HepG2 (cell line): ENCODE results near the gene FIZ1. TPM values are rescaled to one million over a fixed set of nuclear protein-coding genes. Genes with fewer than 3 reads are reported as not detected.

ENCODE experiments used
- ASH2L ChIP-seq: fragments of 300-600, 200-600 bp; sonication (generic); IDR thresholded peaks from 2 replicates; pipeline ENCODE4 v1.7.0; 2017; ENCODE audit warnings: low read depth, mild to moderate bottlenecking, moderate library complexity, mixed read lengths, low read length; ENCODE audit not compliant: insufficient read length
- HNRNPLL ChIP-seq: fragments of 200-400 bp; formaldehyde crosslinking; IDR thresholded peaks from 2 replicates; pipeline ENCODE4 v1.6.1; 2017; ENCODE audit warnings: mild to moderate bottlenecking, low read depth, low read length; ENCODE audit not compliant: poor library complexity, severe bottlenecking
- MAF1 ChIP-seq: sonication (generic); formaldehyde crosslinking; IDR thresholded peaks from 2 replicates; pipeline ENCODE4 v1.5.0; 2020; ENCODE audit warnings: missing genetic modification reagents, borderline replicate concordance
- MAZ ChIP-seq, 2 experiments: sonication (generic) in 1 of 2; formaldehyde crosslinking in 1 of 2; IDR thresholded peaks; 2 replicates each; pipeline versions ENCODE4 v1.5.0 to v1.6.1; 2012 to 2020; ENCODE audit warnings: low read depth in 2 of 2, mild to moderate bottlenecking in 2 of 2, borderline replicate concordance in 1 of 2, improper control_type of control experiment in 1 of 2, low read length in 1 of 2, missing genetic modification reagents in 1 of 2, moderate library complexity in 1 of 2
- POLR2G ChIP-seq: fragments of 200-400 bp; formaldehyde crosslinking; IDR thresholded peaks from 2 replicates; pipeline ENCODE4 v1.6.1; 2018; ENCODE audit warnings: mild to moderate bottlenecking, low read depth, low read length, moderate library complexity
- PPARG ChIP-seq: conservative IDR thresholded peaks from 2 replicates; pipeline ENCODE4 v1.6.1; 2016; ENCODE audit warnings: missing biosample characterization, missing genetic modification reagents
- PREB ChIP-seq: sonication (generic); formaldehyde crosslinking; IDR thresholded peaks from 2 replicates; pipeline ENCODE4 v1.4.0; 2020; ENCODE audit warnings: missing genetic modification reagents
- RNF219 ChIP-seq: sonication (generic); formaldehyde crosslinking; IDR thresholded peaks from 2 replicates; pipeline ENCODE4 v1.5.0; 2020; ENCODE audit warnings: mild to moderate bottlenecking, missing genetic modification reagents
- SMC3 ChIP-seq: IDR thresholded peaks from 2 replicates; pipeline ENCODE4 v1.6.1; 2011; ENCODE audit warnings: low read length, improper control_type of control experiment
- SNRNP70 ChIP-seq: fragments of 200-400 bp; formaldehyde crosslinking; IDR thresholded peaks from 2 replicates; pipeline ENCODE4 v1.6.1; 2017; ENCODE audit warnings: mild to moderate bottlenecking, low read depth, low read length, moderate library complexity
- SUZ12 ChIP-seq: fragments of 150-350 bp; IDR thresholded peaks from 2 replicates; pipeline ENCODE4 v1.6.1; 2014; ENCODE audit warnings: low read depth, low read length
- TBP ChIP-seq: sonication (generic); formaldehyde crosslinking; IDR thresholded peaks from 2 replicates; pipeline ENCODE4 v1.5.0; 2020; ENCODE audit warnings: missing genetic modification reagents
- WIZ ChIP-seq: sonication (generic); formaldehyde crosslinking; IDR thresholded peaks from 2 replicates; pipeline ENCODE4 v1.5.1; 2020; ENCODE audit warnings: mild to moderate bottlenecking, missing genetic modification reagents
- ZFAT ChIP-seq: sonication (generic); formaldehyde crosslinking; conservative IDR thresholded peaks from 2 replicates; pipeline ENCODE4 v1.8.1; 2023; ENCODE audit warnings: missing genetic modification reagents, inconsistent platforms
- ZNF143 ChIP-seq: sonication (generic); formaldehyde crosslinking; IDR thresholded peaks from 2 replicates; pipeline ENCODE4 v1.4.0; 2020; ENCODE audit warnings: missing genetic modification reagents
- ZNF367 ChIP-seq: sonication (generic); formaldehyde crosslinking; IDR thresholded peaks from 2 replicates; pipeline ENCODE4 v1.4.0; 2020; ENCODE audit warnings: missing genetic modification reagents, borderline replicate concordance
- ZNF549 ChIP-seq: sonication (generic); formaldehyde crosslinking; IDR thresholded peaks from 2 replicates; pipeline ENCODE4 v1.5.0; 2020; ENCODE audit warnings: missing genetic modification reagents
- ZNF674 ChIP-seq: sonication (generic); formaldehyde crosslinking; IDR thresholded peaks from 2 replicates; pipeline ENCODE4 v1.5.0; 2020; ENCODE audit warnings: low read depth, mild to moderate bottlenecking, missing genetic modification reagents
- ZNF879 ChIP-seq: sonication (generic); formaldehyde crosslinking; IDR thresholded peaks from 2 replicates; pipeline ENCODE4 v1.8.1; 2023; ENCODE audit warnings: missing genetic modification reagents
- ZSCAN22 ChIP-seq: sonication (generic); formaldehyde crosslinking; IDR thresholded peaks from 2 replicates; pipeline ENCODE4 v1.4.0; 2020; ENCODE audit warnings: mild to moderate bottlenecking, missing genetic modification reagents
- polyA plus RNA-seq, 8 experiments: library from polyadenylated mRNA; depleted of rRNA in 3 of 8; stranded (reverse) in 7 of 8; unstranded in 1 of 8; fragments of >200 nt; fragmentation: Illumina TruSeq in 4 of 8; extraction: Trizol in 4 of 8; gene quantifications; 2 replicates each; pipeline versions ENCODE4 v1.2.1 to v1.2.3, GENCODE V29; 2011 to 2016; ENCODE audit warnings: low read depth in 4 of 8, missing spikeins in 1 of 8, mixed read lengths in 1 of 8; ENCODE audit not compliant: insufficient read depth in 1 of 8
- total RNA-seq, 5 experiments: library from RNA; depleted of rRNA; stranded (reverse); fragments of >200 nt; fragmentation: Illumina TruSeq; extraction: Trizol; gene quantifications; 2 replicates each; pipeline ENCODE4 v1.2.3, GENCODE V29; 2016; ENCODE audit warnings: low read depth in 1 of 5
- TF ChIP-seq, protein P1 (sequence below): sonication (generic); formaldehyde crosslinking; IDR thresholded peaks from 2 replicates; pipeline ENCODE4 v1.4.0; 2020; ENCODE audit warnings: missing genetic modification reagents, borderline replicate concordance
- TF ChIP-seq, protein P2 (sequence below): IDR thresholded peaks from 2 replicates; pipeline ENCODE4 v1.6.1; 2018; ENCODE audit warnings: missing genetic modification reagents, mild to moderate bottlenecking, missing compliant biosample characterization

Gene FIZ1
- total and polyA plus RNA-seq, 2 of the 13 experiments (the other 11 are each of a cell fraction or from before 2014, with no cell fraction given) = 3.6 to 5.9 TPM

GRCh38 chr19:55642153-55643002 lies 43.1 kb upstream of the FIZ1 start (continued):
- no peak for TF ChIP-seq ZFAT (CRISPR knock-in tag)
- TF ChIP-seq SMC3 = no peak
- no peak for TF ChIP-seq MAZ (IDR thresholded peaks at IDR 0.05; ENCODE audit: borderline replicate concordance, low read depth, low read length)
- TF ChIP-seq MAZ (CRISPR knock-in tag; IDR thresholded peaks at IDR 0.05; ENCODE audit: low read depth) = 0 out of 2 replicates have a peak, but pooled peaks have one; percentile 28
- TF ChIP-seq TBP = no peak
- no peak for TF ChIP-seq RNF219 (CRISPR knock-in tag)
- no peak for TF ChIP-seq MAF1 (CRISPR knock-in tag)
- TF ChIP-seq WIZ (CRISPR knock-in tag) = no peak
- no peak for TF ChIP-seq ZNF143 (CRISPR knock-in tag)
- TF ChIP-seq, protein P1, sequence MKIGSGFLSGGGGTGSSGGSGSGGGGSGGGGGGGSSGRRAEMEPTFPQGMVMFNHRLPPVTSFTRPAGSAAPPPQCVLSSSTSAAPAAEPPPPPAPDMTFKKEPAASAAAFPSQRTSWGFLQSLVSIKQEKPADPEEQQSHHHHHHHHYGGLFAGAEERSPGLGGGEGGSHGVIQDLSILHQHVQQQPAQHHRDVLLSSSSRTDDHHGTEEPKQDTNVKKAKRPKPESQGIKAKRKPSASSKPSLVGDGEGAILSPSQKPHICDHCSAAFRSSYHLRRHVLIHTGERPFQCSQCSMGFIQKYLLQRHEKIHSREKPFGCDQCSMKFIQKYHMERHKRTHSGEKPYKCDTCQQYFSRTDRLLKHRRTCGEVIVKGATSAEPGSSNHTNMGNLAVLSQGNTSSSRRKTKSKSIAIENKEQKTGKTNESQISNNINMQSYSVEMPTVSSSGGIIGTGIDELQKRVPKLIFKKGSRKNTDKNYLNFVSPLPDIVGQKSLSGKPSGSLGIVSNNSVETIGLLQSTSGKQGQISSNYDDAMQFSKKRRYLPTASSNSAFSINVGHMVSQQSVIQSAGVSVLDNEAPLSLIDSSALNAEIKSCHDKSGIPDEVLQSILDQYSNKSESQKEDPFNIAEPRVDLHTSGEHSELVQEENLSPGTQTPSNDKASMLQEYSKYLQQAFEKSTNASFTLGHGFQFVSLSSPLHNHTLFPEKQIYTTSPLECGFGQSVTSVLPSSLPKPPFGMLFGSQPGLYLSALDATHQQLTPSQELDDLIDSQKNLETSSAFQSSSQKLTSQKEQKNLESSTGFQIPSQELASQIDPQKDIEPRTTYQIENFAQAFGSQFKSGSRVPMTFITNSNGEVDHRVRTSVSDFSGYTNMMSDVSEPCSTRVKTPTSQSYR (CRISPR knock-in tag) = no peak
- peak; percentile 21 for TF ChIP-seq HNRNPLL
- TF ChIP-seq PPARG (CRISPR knock-in tag) = no peak
- TF ChIP-seq ZNF674 (CRISPR knock-in tag) = 0 out of 2 replicates have a peak, but pooled peaks have one; percentile 27
- no peak for TF ChIP-seq ASH2L
- TF ChIP-seq PREB (CRISPR knock-in tag) = no peak
- TF ChIP-seq ZNF549 = no peak
- no peak for TF ChIP-seq SUZ12
- no peak for TF ChIP-seq ZSCAN22 (CRISPR knock-in tag)
- TF ChIP-seq SNRNP70 = no peak
- TF ChIP-seq ZNF367 (CRISPR knock-in tag) = no peak
- TF ChIP-seq, protein P2, sequence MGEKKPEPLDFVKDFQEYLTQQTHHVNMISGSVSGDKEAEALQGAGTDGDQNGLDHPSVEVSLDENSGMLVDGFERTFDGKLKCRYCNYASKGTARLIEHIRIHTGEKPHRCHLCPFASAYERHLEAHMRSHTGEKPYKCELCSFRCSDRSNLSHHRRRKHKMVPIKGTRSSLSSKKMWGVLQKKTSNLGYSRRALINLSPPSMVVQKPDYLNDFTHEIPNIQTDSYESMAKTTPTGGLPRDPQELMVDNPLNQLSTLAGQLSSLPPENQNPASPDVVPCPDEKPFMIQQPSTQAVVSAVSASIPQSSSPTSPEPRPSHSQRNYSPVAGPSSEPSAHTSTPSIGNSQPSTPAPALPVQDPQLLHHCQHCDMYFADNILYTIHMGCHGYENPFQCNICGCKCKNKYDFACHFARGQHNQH = no peak
- peak; percentile 5; the same call in 1 of the 2 replicates for TF ChIP-seq POLR2G
- 0 out of 2 replicates have a peak, but pooled peaks have one; percentile 36 for TF ChIP-seq ZNF879 (CRISPR knock-in tag)
